CD14-positive monocyte (primary cell): ENCODE measurements around the gene SUGCT. TPM values are rescaled to one million over a fixed set of nuclear protein-coding genes. Genes with fewer than 3 reads are reported as not detected.

ENCODE experiments used
- DNase-seq, 3 donors: peaks; one replicate each; pipeline ENCODE4 v3.0.0-alpha.2; 2011 to 2022
- H2AFZ ChIP-seq: 2 replicates; pipeline ENCODE4 v1.6.0; 2012; ENCODE audit warnings: mild to moderate bottlenecking, low read depth, low read length, inconsistent platforms; ENCODE audit not compliant: insufficient read depth, poor library complexity, severe bottlenecking
- H3K27ac ChIP-seq, 2 donors: 1 replicate in 1 of 2; 2 replicates in 1 of 2; pipeline ENCODE4 v1.5.1; 2012 to 2013; ENCODE audit warnings: low read length in 2 of 2, control low read depth in 1 of 2, inconsistent platforms in 1 of 2, low read depth in 1 of 2, mild to moderate bottlenecking in 1 of 2
- H3K27me3 ChIP-seq, 2 donors: one replicate each; pipeline versions ENCODE4 v1.6.0 to v1.6.1; 2011 to 2013; ENCODE audit warnings: low read length in 2 of 2; ENCODE audit not compliant: control insufficient read depth in 2 of 2, insufficient read depth in 2 of 2
- H3K36me3 ChIP-seq, 2 donors: replicated peaks in 1 of 2; 1 replicate in 1 of 2; 2 replicates in 1 of 2; pipeline versions ENCODE4 v1.5.1 to v1.6.1; 2012 to 2013; ENCODE audit warnings: low read length in 2 of 2, control low read depth in 1 of 2, inconsistent platforms in 1 of 2, mild to moderate bottlenecking in 1 of 2; ENCODE audit not compliant: insufficient read depth in 2 of 2, control insufficient read depth in 1 of 2
- H3K4me1 ChIP-seq, 2 donors: 1 replicate in 1 of 2; 2 replicates in 1 of 2; pipeline versions ENCODE4 v1.5.1 to v1.6.1; 2012 to 2013; ENCODE audit warnings: low read length in 2 of 2, control low read depth in 1 of 2, inconsistent platforms in 1 of 2, mild to moderate bottlenecking in 1 of 2, moderate library complexity in 1 of 2; ENCODE audit not compliant: insufficient read depth in 2 of 2, control insufficient read depth in 1 of 2
- H3K4me2 ChIP-seq: replicated peaks from 2 replicates; pipeline ENCODE3; 2012; ENCODE audit warnings: low read length, moderate library complexity, mild to moderate bottlenecking; ENCODE audit not compliant: poor library complexity, severe bottlenecking; ENCODE audit errors: extremely low read depth
- H3K4me3 ChIP-seq, 3 experiments: fragments of 200-600 bp in 1 of 3; sonication (generic) in 1 of 3; replicated peaks in 1 of 3; 1 replicate in 2 of 3; 2 replicates in 1 of 3; pipeline ENCODE4 v1.5.1; 2011 to 2013; ENCODE audit warnings: low read length in 3 of 3, mild to moderate bottlenecking in 3 of 3, control low read depth in 2 of 3, low read depth in 2 of 3, inconsistent platforms in 1 of 3, moderate library complexity in 1 of 3
- H3K79me2 ChIP-seq: 2 replicates; pipeline ENCODE4 v1.6.0; 2012; ENCODE audit warnings: mild to moderate bottlenecking, control low read depth, inconsistent platforms, low read length, moderate library complexity; ENCODE audit not compliant: insufficient read depth
- H3K9ac ChIP-seq: 2 replicates; pipeline ENCODE4 v1.6.0; 2017; ENCODE audit warnings: low read length, mild to moderate bottlenecking; ENCODE audit not compliant: insufficient read depth, poor library complexity, severe bottlenecking
- H3K9me3 ChIP-seq, 2 donors: replicated peaks in 1 of 2; 1 replicate in 1 of 2; 2 replicates in 1 of 2; pipeline versions ENCODE4 v1.5.1 to v1.6.1; 2012 to 2013; ENCODE audit warnings: low read length in 2 of 2, control low read depth in 1 of 2; ENCODE audit not compliant: control insufficient read depth in 1 of 2, insufficient read depth in 1 of 2
- H4K20me1 ChIP-seq: 2 replicates; pipeline ENCODE4 v1.6.0; 2012; ENCODE audit warnings: mild to moderate bottlenecking, low read length, control low read depth, moderate library complexity; ENCODE audit not compliant: insufficient read depth
- H3K27ac Mint-ChIP-seq, 7 donors: one replicate each; pipeline ENCODE4 v1.8.0; 2020; ENCODE audit warnings: mild to moderate bottlenecking in 7 of 7, mixed read lengths in 7 of 7, moderate library complexity in 6 of 7, inconsistent platforms in 2 of 7
- H3K27me3 Mint-ChIP-seq, 3 donors: one replicate each; pipeline ENCODE4 v1.8.0; 2021 to 2022; ENCODE audit warnings: low read depth in 3 of 3, mild to moderate bottlenecking in 3 of 3, mixed read lengths in 3 of 3, moderate library complexity in 3 of 3, inconsistent platforms in 1 of 3
- H3K36me3 Mint-ChIP-seq, 2 donors: one replicate each; pipeline ENCODE4 v1.8.0; 2020; ENCODE audit warnings: mixed read lengths in 2 of 2, inconsistent platforms in 1 of 2, mild to moderate bottlenecking in 1 of 2
- H3K4me1 Mint-ChIP-seq: one replicate; pipeline ENCODE4 v1.8.0; 2020; ENCODE audit warnings: mild to moderate bottlenecking, mixed read lengths
- H3K4me3 Mint-ChIP-seq, 2 donors: one replicate each; pipeline ENCODE4 v1.8.0; 2020; ENCODE audit warnings: mild to moderate bottlenecking in 2 of 2, mixed read lengths in 2 of 2, moderate library complexity in 1 of 2
- H3K9me3 Mint-ChIP-seq, 7 donors: one replicate each; pipeline ENCODE4 v1.8.0; 2020 to 2022; ENCODE audit warnings: mixed read lengths in 7 of 7, mild to moderate bottlenecking in 6 of 7, moderate library complexity in 6 of 7, inconsistent platforms in 2 of 7
- CTCF ChIP-seq: fragments of 200-600 bp; IDR thresholded peaks from one replicate; pipeline ENCODE4 v1.8.0; 2022; ENCODE audit warnings: antibody characterized with exemption, mild to moderate bottlenecking
- WGBS: methylation state at CpG from one replicate; pipeline ENCODE4 v1.1.5; 2013; ENCODE audit warnings: missing lambda C conversion rate; ENCODE audit not compliant: insufficient coverage; 5-methylcytosine and 5-hydroxymethylcytosine counted together
- intact Hi-C, 2 donors: fragments of 100-400 bp; cut with micrococcal nuclease; formaldehyde crosslinking; loops; one replicate each; pipeline versions ENCODE4 v1.15.0 to v1.15.1; 2023
- polyA plus RNA-seq, 3 donors: library from polyadenylated mRNA; depleted of rRNA in 1 of 3; unstranded in 2 of 3; stranded (reverse) in 1 of 3; fragments of 300-500 nt in 2 of 3; fragments of >200 nt in 1 of 3; fragmentation: Illumina TruSeq in 2 of 3; gene quantifications; 1 replicate in 2 of 3; 2 replicates in 1 of 3; pipeline ENCODE4 v1.2.3, GENCODE V29; 2012 to 2021

SUGCT gene
- polyA plus RNA-seq, 3 donors = not detected

GRCh38 chr7:40098810-40099209 lies 36.0 kb upstream of the SUGCT start:
- no peak overlapping the region for H3K27ac Mint-ChIP-seq

GRCh38 chr7:40099837-40100236 lies 35.0 kb upstream of the SUGCT start:
- Histone ChIP-seq H3K9me3 (no peaks in the 10 kb centered on the region), H3K27ac (no peak overlapping the region), H3K27me3 (no peaks in the 10 kb centered on the region), H3K79me2 (no peaks in the 10 kb centered on the region), H3K4me1 (no peaks in the 10 kb centered on the region), H3K36me3 (peaks cover 23 to 40% of the 10 kb centered on the region in 2 donors), H3K4me3 (no peak overlapping the region), H4K20me1 (peaks cover 8% of the 10 kb centered on the region), H2AFZ (no peak overlapping the region), H3K9ac (no peak overlapping the region), H3K4me2 (no peak overlapping the region)
- WGBS = 100% methylated on average over 2 of the region's 4 CpGs
- Mint-ChIP-seq H3K27ac (no peak overlapping the region), H3K36me3 (peaks cover 24 to 39% of the 10 kb centered on the region in 2 donors), H3K9me3 (no peaks in the 10 kb centered on the region), H3K27me3 (peaks cover 0 to 2% (median 0%) of the 10 kb centered on the region in 3 donors), H3K4me1 (no peaks in the 10 kb centered on the region), H3K4me3 (no peak overlapping the region)
- no peak for DNase-seq
- intact Hi-C loops = no loop called here
- TF ChIP-seq CTCF = no peak

More at GRCh38 chr7:40098810-40099209, 36.0 kb upstream of the SUGCT start:
- H3K27me3 ChIP-seq = no peaks in the 10 kb centered on the region
- H3K4me1 Mint-ChIP-seq = no peaks in the 10 kb centered on the region
- H3K4me1 ChIP-seq = no peaks in the 10 kb centered on the region
- H3K4me3 Mint-ChIP-seq = no peak overlapping the region
- no peaks in the 10 kb centered on the region for H3K79me2 ChIP-seq
- peaks cover 8% of the 10 kb centered on the region for H4K20me1 ChIP-seq
- H3K4me3 ChIP-seq = no peak overlapping the region
- no peaks in the 10 kb centered on the region for H3K9me3 ChIP-seq
- H3K27me3 Mint-ChIP-seq = peaks cover 0 to 2% (median 0%) of the 10 kb centered on the region in 3 donors
- no peak for TF ChIP-seq CTCF
- no peak overlapping the region for H3K27ac ChIP-seq
- no peaks in the 10 kb centered on the region for H3K9me3 Mint-ChIP-seq
- H2AFZ ChIP-seq = no peak overlapping the region
- H3K36me3 ChIP-seq = peaks cover 34 to 50% of the 10 kb centered on the region in 2 donors
- H3K36me3 Mint-ChIP-seq = peaks cover 34 to 49% of the 10 kb centered on the region in 2 donors
- H3K4me2 ChIP-seq = no peak overlapping the region
- no peak overlapping the region for H3K9ac ChIP-seq
- intact Hi-C loops = no loop called here
- DNase-seq = no peak
